ENCODE results near the gene CIBAR2.

DNA sequence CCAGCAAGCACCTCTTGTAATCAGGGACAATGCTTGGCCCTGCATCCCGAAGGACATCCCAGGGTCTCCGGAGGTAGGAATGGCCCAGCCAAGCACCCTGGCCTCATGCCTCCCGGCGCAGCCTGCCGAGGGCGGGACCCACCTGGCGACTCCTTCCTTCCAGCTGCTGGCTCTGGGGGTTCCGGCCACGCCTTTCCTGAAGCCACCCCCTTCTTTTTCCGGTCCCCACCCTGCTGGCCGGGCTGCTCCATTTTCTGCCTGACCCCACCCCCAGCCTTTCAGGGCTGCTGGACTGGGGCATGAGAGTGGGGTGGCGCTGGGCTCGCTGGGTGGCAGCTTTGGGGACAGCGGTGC lies 22.5 kb upstream of the CIBAR2 start:
- TF ChIP-seq, protein P1, sequence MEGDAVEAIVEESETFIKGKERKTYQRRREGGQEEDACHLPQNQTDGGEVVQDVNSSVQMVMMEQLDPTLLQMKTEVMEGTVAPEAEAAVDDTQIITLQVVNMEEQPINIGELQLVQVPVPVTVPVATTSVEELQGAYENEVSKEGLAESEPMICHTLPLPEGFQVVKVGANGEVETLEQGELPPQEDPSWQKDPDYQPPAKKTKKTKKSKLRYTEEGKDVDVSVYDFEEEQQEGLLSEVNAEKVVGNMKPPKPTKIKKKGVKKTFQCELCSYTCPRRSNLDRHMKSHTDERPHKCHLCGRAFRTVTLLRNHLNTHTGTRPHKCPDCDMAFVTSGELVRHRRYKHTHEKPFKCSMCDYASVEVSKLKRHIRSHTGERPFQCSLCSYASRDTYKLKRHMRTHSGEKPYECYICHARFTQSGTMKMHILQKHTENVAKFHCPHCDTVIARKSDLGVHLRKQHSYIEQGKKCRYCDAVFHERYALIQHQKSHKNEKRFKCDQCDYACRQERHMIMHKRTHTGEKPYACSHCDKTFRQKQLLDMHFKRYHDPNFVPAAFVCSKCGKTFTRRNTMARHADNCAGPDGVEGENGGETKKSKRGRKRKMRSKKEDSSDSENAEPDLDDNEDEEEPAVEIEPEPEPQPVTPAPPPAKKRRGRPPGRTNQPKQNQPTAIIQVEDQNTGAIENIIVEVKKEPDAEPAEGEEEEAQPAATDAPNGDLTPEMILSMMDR (conservative IDR thresholded peaks at IDR 0.05; ENCODE audit: low read length) = no peak
- TF ChIP-seq EZH2phosphoT487 (IDR thresholded peaks at IDR 0.05; ENCODE audit: borderline replicate concordance, low read depth, low read length) = no peak

Measured in OCI-LY7 (cell line).